ENCODE results near the gene LPAR6. TPM values are rescaled to one million over a fixed set of nuclear protein-coding genes. Genes with fewer than 3 reads are reported as not detected.
"Not testable (repeated sequence)": the region's sequence is repeated elsewhere in the genome, so short reads cannot be mapped to it uniquely, and the experiment has no call there.

LPAR6 gene
- total RNA-seq (10 to 100 TPM in 8 of 9 donors, 1 to 10 TPM in 1; 8.6 to 56.6 (median 27.5) TPM), polyA plus RNA-seq (10 to 100 TPM; 20.3 to 56.2 (median 55.7) TPM)
- long read RNA-seq, donor 1, partial matches to known transcripts = 20 of 21 reads
- long read RNA-seq, donor 1, other reads (novel, unspliced or antisense) = 0 of 21 reads
- long read RNA-seq, donor 2 = 0 reads
- long read RNA-seq, donor 3 = 0 reads
- long read RNA-seq, donor 4, partial matches to known transcripts = 41 of 45 reads
- long read RNA-seq, donor 4, other reads (novel, unspliced or antisense) = 1 of 45 reads
- long read RNA-seq, donor 5, partial matches to known transcripts = 51 of 54 reads
- long read RNA-seq, donor 5, other reads (novel, unspliced or antisense) = 1 of 54 reads
- long read RNA-seq, donor 6, partial matches to known transcripts = 24 of 27 reads
- long read RNA-seq, donor 6, other reads (novel, unspliced or antisense) = 1 of 27 reads
- long read RNA-seq, donor 7 = 0 reads
- long read RNA-seq, donor 8 = 0 reads
- long read RNA-seq, donor 9, partial matches to known transcripts = 0 of 1 reads
- long read RNA-seq, donor 9, other reads (novel, unspliced or antisense) = 0 of 1 reads
- long read RNA-seq, donor 10, partial matches to known transcripts = 40 of 40 reads
- long read RNA-seq, donor 10, other reads (novel, unspliced or antisense) = 0 of 40 reads

- Histone ChIP-seq H3K4me1 (replicated peaks in 1 of 2) (peaks cover 0 to 20% of the 10 kb centered on the region in 2 donors), H3K36me3 (replicated peaks in 1 of 2) (no peaks in the 10 kb centered on the region), H3K27me3 (no peaks in the 10 kb centered on the region), H3K27ac (peak within 1 kb of the TSS; percentile 47 to 82 (median 69)), H3K4me3 (peak within 1 kb of the TSS in 3 of 4 donors; percentile 14 to 64 (median 46)), H3K9me3 (replicated peaks in 1 of 3) (no peaks in the 10 kb centered on the region)
- intact Hi-C loops (cut with DNase I) = no loop called here
- 13 to 24% (median 14%) methylated on average over 4 of the region's 4 CpGs for WGBS, 4 donors
- DNase-seq = peak in 5 of 7 donors; percentile 22 to 67 (median 40)
- TF ChIP-seq CTCF (IDR thresholded peaks at IDR 0.05) (no peak), POLR2A (IDR thresholded peaks at IDR 0.05) (peak; percentile 72 to 87)
Measured at GRCh38 chr13:48412881-48413351, at the start of gene LPAR6. Gene LPAR6, minus strand, starts transcription at chr13:48413113. Its CDS starts 690 bp downstream, at chr13:48412423.

GRCh38 chr13:48457578-48458242, 44.8 kb upstream of the LPAR6 start:
- peaks cover 0 to 19% of the 10 kb centered on the region in 2 donors for H3K36me3 ChIP-seq (replicated peaks in 1 of 2)
- WGBS, 4 donors = 94 to 98% (median 96%) methylated on average over 8 to 28 of the region's 28 CpGs
- intact Hi-C loops (cut with DNase I) = no loop called here

GRCh38 chr13:48456546-48456945, 43.6 kb upstream of the LPAR6 start:
- intact Hi-C loops (cut with DNase I) = no loop called here
- no peak for DNase-seq
- WGBS, 4 donors = 91 to 98% (median 96%) methylated on average over 6 to 10 of the region's 10 CpGs
- Histone ChIP-seq H3K27ac (no peak overlapping the region), H3K27me3 (no peaks in the 10 kb centered on the region), H3K4me3 (no peak overlapping the region), H3K4me1 (replicated peaks in 1 of 2) (no peaks in the 10 kb centered on the region), H3K9me3 (replicated peaks in 1 of 3) (no peaks in the 10 kb centered on the region), H3K36me3 (replicated peaks in 1 of 2) (peaks cover 0 to 19% of the 10 kb centered on the region in 2 donors)
- TF ChIP-seq POLR2A (IDR thresholded peaks at IDR 0.05) (no peak), CTCF (IDR thresholded peaks at IDR 0.05) (no peak)

More at GRCh38 chr13:48457578-48458242, 44.8 kb upstream of the LPAR6 start:
- Histone ChIP-seq H3K4me1 (replicated peaks in 1 of 2) (no peaks in the 10 kb centered on the region), H3K4me3 (no peak overlapping the region), H3K27me3 (no peaks in the 10 kb centered on the region), H3K27ac (no peak overlapping the region), H3K9me3 (replicated peaks in 1 of 3) (no peaks in the 10 kb centered on the region)
- TF ChIP-seq CTCF (IDR thresholded peaks at IDR 0.05) (no peak), POLR2A (IDR thresholded peaks at IDR 0.05) (no peak)
- DNase-seq = no peak

GRCh38 chr13:48451196-48451595, 38.3 kb upstream of the LPAR6 start:
- H3K27ac ChIP-seq; H3K4me3 ChIP-seq; H3K36me3 ChIP-seq (replicated peaks in 1 of 2); H3K9me3 ChIP-seq (replicated peaks in 1 of 3); H3K27me3 ChIP-seq; DNase-seq; intact Hi-C loops (cut with DNase I): not testable (repeated sequence)
- H3K4me1 ChIP-seq (replicated peaks in 1 of 2) = peaks cover 0 to 18% of the 10 kb centered on the region in 2 donors

Measured in adrenal gland (tissue), 19 donors.